Astrocyte of the hippocampus (primary cell): ENCODE results near the gene UBE2QL1.

Source experiments
- DNase-seq: peaks from one replicate; pipeline ENCODE4 v3.0.0; 2011; ENCODE audit warnings: low read depth, low spot score

UBE2QL1 gene

GRCh38 chr5:6476313-6476661, 27.6 kb downstream of the UBE2QL1 start:
- DNase-seq = no peak

GRCh38 chr5:6478793-6479192, 30.1 kb downstream of the UBE2QL1 start:
- no peak for DNase-seq

- DNase-seq = no peak
Measured at GRCh38 chr5:6480133-6481051, 31.7 kb downstream of the UBE2QL1 start.

- DNase-seq = no peak
Measured at GRCh38 chr5:6482735-6483134, 34.1 kb downstream of the UBE2QL1 start.

GRCh38 chr5:6483880-6484382, 35.3 kb downstream of the UBE2QL1 start:
- DNase-seq = no peak

GRCh38 chr5:6484446-6484845, 35.8 kb downstream of the UBE2QL1 start:
- DNase-seq = no peak

- DNase-seq = no peak
Measured at GRCh38 chr5:6484899-6485298, 36.2 kb downstream of the UBE2QL1 start.

- DNase-seq = no peak
Measured at GRCh38 chr5:6485441-6485840, 36.8 kb downstream of the UBE2QL1 start.

GRCh38 chr5:6486074-6486473, 37.4 kb downstream of the UBE2QL1 start:
- no peak for DNase-seq

- no peak for DNase-seq
Measured at GRCh38 chr5:6487081-6487480, 38.4 kb downstream of the UBE2QL1 start.

- peak; percentile 57 for DNase-seq
Measured at GRCh38 chr5:6488021-6488420, 39.4 kb downstream of the UBE2QL1 start.

- no peak for DNase-seq
Measured at GRCh38 chr5:6489643-6490185, 41.1 kb downstream of the UBE2QL1 start.

GRCh38 chr5:6490246-6490645, 41.6 kb downstream of the UBE2QL1 start:
- no peak for DNase-seq

GRCh38 chr5:6490693-6491092, 42.0 kb downstream of the UBE2QL1 start:
- DNase-seq = no peak

GRCh38 chr5:6491196-6491918, 42.7 kb downstream of the UBE2QL1 start:
- DNase-seq = no peak

- no peak for DNase-seq
Measured at GRCh38 chr5:6491919-6492290, 43.2 kb downstream of the UBE2QL1 start.

GRCh38 chr5:6492934-6493333, 44.3 kb downstream of the UBE2QL1 start:
- no peak for DNase-seq

GRCh38 chr5:6493681-6494454, 45.2 kb downstream of the UBE2QL1 start:
- DNase-seq = no peak

- no peak for DNase-seq
Measured at GRCh38 chr5:6494939-6495338, 46.3 kb downstream of the UBE2QL1 start.

- no peak for DNase-seq
Measured at GRCh38 chr5:6495433-6496206, 47.0 kb downstream of the UBE2QL1 start.

- no peak for DNase-seq
Measured at GRCh38 chr5:6496207-6496584, 47.5 kb downstream of the UBE2QL1 start.
